SK-N-SH treated with all-trans-retinoic acid at 6 μM for 48 hours (cell line): ENCODE measurements around the gene ZNF611.

Experiments used
- ATAC-seq: fragments of 200-7000 bp; cut with Tn5 transposase; 3 replicates; pipeline ENCODE4 v1.9.1; 2020; ENCODE audit warnings: mild to moderate bottlenecking, moderate library complexity
- BACH2 ChIP-seq: fragments of 250-450 bp; sonication (Bioruptor Pico); IDR thresholded peaks from 2 replicates; pipeline ENCODE4 v1.9.0; 2021; ENCODE audit warnings: mild to moderate bottlenecking, borderline replicate concordance
- CREB5 ChIP-seq: fragments of 250-450 bp; sonication (Bioruptor Pico); IDR thresholded peaks from 2 replicates; pipeline ENCODE4 v1.5.1; 2020; ENCODE audit warnings: low read depth, mild to moderate bottlenecking, moderate library complexity
- CSDC2 ChIP-seq: fragments of 250-450 bp; sonication (Bioruptor Pico); IDR thresholded peaks from 2 replicates; pipeline ENCODE4 v1.5.0; 2020; ENCODE audit warnings: mild to moderate bottlenecking, moderate library complexity
- CSRNP3 ChIP-seq: fragments of 250-450 bp; sonication (Bioruptor Pico); IDR thresholded peaks from 2 replicates; pipeline ENCODE4 v1.5.1; 2021; ENCODE audit warnings: mild to moderate bottlenecking, moderate library complexity
- ESRRG ChIP-seq: fragments of 250-450 bp; sonication (Bioruptor Pico); IDR thresholded peaks from 2 replicates; pipeline ENCODE4 v1.6.1; 2021; ENCODE audit warnings: mild to moderate bottlenecking
- GLIS3 ChIP-seq: fragments of 250-450 bp; sonication (Bioruptor Pico); IDR thresholded peaks from 2 replicates; pipeline ENCODE4 v1.5.0; 2020; ENCODE audit warnings: mild to moderate bottlenecking, moderate library complexity
- ISL1 ChIP-seq: fragments of 250-450 bp; sonication (Bioruptor Pico); IDR thresholded peaks from 2 replicates; pipeline ENCODE4 v2.1.2; 2022; ENCODE audit warnings: mild to moderate bottlenecking, moderate library complexity
- OSR1 ChIP-seq: fragments of 250-450 bp; sonication (Bioruptor Pico); IDR thresholded peaks from 2 replicates; pipeline ENCODE4 v1.8.0; 2022; ENCODE audit warnings: moderate library complexity, mild to moderate bottlenecking, inconsistent platforms
- PATZ1 ChIP-seq: fragments of 250-450 bp; sonication (Bioruptor Pico); IDR thresholded peaks from 2 replicates; pipeline ENCODE4 v1.8.0; 2020; ENCODE audit warnings: mild to moderate bottlenecking, moderate library complexity, borderline replicate concordance
- POU6F1 ChIP-seq: fragments of 250-450 bp; sonication (Bioruptor Pico); IDR thresholded peaks from 2 replicates; pipeline ENCODE4 v1.8.0; 2021; ENCODE audit warnings: low read depth, mild to moderate bottlenecking, moderate library complexity, borderline replicate concordance
- PPARA ChIP-seq: fragments of 250-450 bp; sonication (Bioruptor Pico); IDR thresholded peaks from 2 replicates; pipeline ENCODE4 v1.5.0; 2020; ENCODE audit warnings: mild to moderate bottlenecking, borderline replicate concordance
- RARB ChIP-seq: fragments of 250-450 bp; sonication (Bioruptor Pico); IDR thresholded peaks from 2 replicates; pipeline ENCODE4 v1.8.0; 2021; ENCODE audit warnings: mild to moderate bottlenecking, moderate library complexity
- SNAI2 ChIP-seq: fragments of 250-450 bp; sonication (Bioruptor Pico); IDR thresholded peaks from 2 replicates; pipeline ENCODE4 v1.5.0; 2020; ENCODE audit warnings: mild to moderate bottlenecking, moderate library complexity
- TCF4 ChIP-seq: fragments of 250-450 bp; sonication (Bioruptor Pico); IDR thresholded peaks from 2 replicates; pipeline ENCODE4 v1.8.0; 2021; ENCODE audit warnings: mild to moderate bottlenecking, moderate library complexity, borderline replicate concordance
- TSHZ2 ChIP-seq: fragments of 250-450 bp; sonication (Bioruptor Pico); IDR thresholded peaks from 2 replicates; pipeline ENCODE4 v1.5.0; 2020; ENCODE audit warnings: mild to moderate bottlenecking, moderate library complexity
- ZC3H10 ChIP-seq: fragments of 250-450 bp; sonication (Bioruptor Pico); IDR thresholded peaks from 2 replicates; pipeline ENCODE4 v1.5.1; 2021; ENCODE audit warnings: mild to moderate bottlenecking, moderate library complexity
- ZFP3 ChIP-seq: fragments of 250-450 bp; sonication (Bioruptor Pico); IDR thresholded peaks from 2 replicates; pipeline ENCODE4 v1.5.0; 2020; ENCODE audit warnings: mild to moderate bottlenecking, moderate library complexity
- ZFP30 ChIP-seq: fragments of 450-650 bp; formaldehyde crosslinking; IDR thresholded peaks from 2 replicates; pipeline ENCODE4 v1.5.0; 2022; ENCODE audit warnings: mild to moderate bottlenecking, moderate library complexity
- ZNF565 ChIP-seq: fragments of 450-650 bp; formaldehyde crosslinking; conservative IDR thresholded peaks from 2 replicates; pipeline ENCODE4 v1.5.0; 2020; ENCODE audit warnings: low read depth, mild to moderate bottlenecking, moderate library complexity
- ZNF70 ChIP-seq: fragments of 450-650 bp; formaldehyde crosslinking; IDR thresholded peaks from 2 replicates; pipeline ENCODE4 v1.5.0; 2020; ENCODE audit warnings: mild to moderate bottlenecking, moderate library complexity
- ZNF8 ChIP-seq: fragments of 450-650 bp; formaldehyde crosslinking; IDR thresholded peaks from 2 replicates; pipeline ENCODE4 v1.5.0; 2020; ENCODE audit warnings: mild to moderate bottlenecking, moderate library complexity

Gene ZNF611

GRCh38 chr19:52690369-52691214 is 44.3 kb downstream of the ZNF611 start:
- ATAC-seq = peak; percentile 99
- no peak for TF ChIP-seq ZNF70 (CRISPR knock-in tag)
- TF ChIP-seq TSHZ2 (CRISPR knock-in tag) = no peak
- no peak for TF ChIP-seq RARB (CRISPR knock-in tag)
- TF ChIP-seq GLIS3 = no peak
- TF ChIP-seq ISL1 (CRISPR knock-in tag) = no peak
- TF ChIP-seq PPARA (CRISPR knock-in tag) = no peak
- TF ChIP-seq ZNF8 = no peak
- no peak for TF ChIP-seq SNAI2
- TF ChIP-seq CSRNP3 = no peak
- TF ChIP-seq TCF4 (CRISPR knock-in tag) = no peak
- TF ChIP-seq ZFP30 (CRISPR knock-in tag) = no peak
- TF ChIP-seq OSR1 (CRISPR knock-in tag) = no peak
- no peak for TF ChIP-seq CREB5 (CRISPR knock-in tag)
- TF ChIP-seq BACH2 (CRISPR knock-in tag) = no peak
- TF ChIP-seq ZFP3 (CRISPR knock-in tag) = no peak
- TF ChIP-seq PATZ1 (CRISPR knock-in tag) = no peak
- no peak for TF ChIP-seq CSDC2

- no peak for TF ChIP-seq CREB5 (CRISPR knock-in tag)
- no peak for TF ChIP-seq CSDC2
- no peak for TF ChIP-seq ZC3H10 (CRISPR knock-in tag)
- no peak for TF ChIP-seq POU6F1 (CRISPR knock-in tag)
- TF ChIP-seq ESRRG (CRISPR knock-in tag) = no peak
- TF ChIP-seq ZFP30 (CRISPR knock-in tag) = no peak
- no peak for TF ChIP-seq ZNF565
- TF ChIP-seq ISL1 (CRISPR knock-in tag) = no peak
- TF ChIP-seq ZNF70 (CRISPR knock-in tag) = no peak
- no peak for TF ChIP-seq ZNF8
- TF ChIP-seq TSHZ2 (CRISPR knock-in tag) = no peak
- no peak for TF ChIP-seq TCF4 (CRISPR knock-in tag)
- no peak for TF ChIP-seq BACH2 (CRISPR knock-in tag)
- no peak for TF ChIP-seq RARB (CRISPR knock-in tag)
- no peak for TF ChIP-seq GLIS3
- no peak for TF ChIP-seq ZFP3 (CRISPR knock-in tag)
- peak; percentile 72 for ATAC-seq
Observed at GRCh38 chr19:52689843-52690368, 44.9 kb downstream of the ZNF611 start.

- peak; percentile 10; the same call in 2 of the 3 replicates for ATAC-seq
Observed at GRCh38 chr19:52688925-52689796, 45.7 kb downstream of the ZNF611 start.
